ENCODE data around the gene LSG1. TPM values are rescaled to one million over a fixed set of nuclear protein-coding genes. Genes with fewer than 3 reads are reported as not detected.

The LSG1 gene
- 10 to 100 TPM; 27.0 to 45.9 (median 31.5) TPM for total RNA-seq
- polyA plus RNA-seq, result 10 to 100 TPM; 26.8 to 46.6 TPM
- long read RNA-seq, donor 1, transcript LSG1-201 (14 exons, 3,572 nt), result major isoform, 70 of 372 reads
- long read RNA-seq, donor 1, partial matches to known transcripts, result 263 of 372 reads
- long read RNA-seq, donor 1, other reads (novel, unspliced or antisense), result 39 of 372 reads
- long read RNA-seq, donor 2, transcript LSG1-201 (14 exons, 3,572 nt), result major isoform, 9 of 9 reads
- long read RNA-seq, donor 2, partial matches to known transcripts, result 0 of 9 reads
- long read RNA-seq, donor 2, other reads (novel, unspliced or antisense), result 0 of 9 reads
- long read RNA-seq, donor 3, transcript LSG1-201 (14 exons, 3,572 nt), result major isoform, 54 of 59 reads
- long read RNA-seq, donor 3, partial matches to known transcripts, result 0 of 59 reads
- long read RNA-seq, donor 3, other reads (novel, unspliced or antisense), result 5 of 59 reads

- peak within 1 kb of the TSS; percentile 92 for H3K4me3 ChIP-seq
- no peaks in the 10 kb centered on the region for H3K36me3 ChIP-seq
- no peaks in the 10 kb centered on the region for H3K27me3 ChIP-seq
- TF ChIP-seq CTCF (IDR thresholded peaks at IDR 0.05), result peak in 1 of 3 donors; percentile 27
- TF ChIP-seq POLR2A (IDR thresholded peaks at IDR 0.05), result peak; percentile 47
- TF ChIP-seq EP300 (IDR thresholded peaks at IDR 0.05), result no peak
- WGBS, 3 donors, result 0 to 1% (median 0%) methylated on average over 57 of the region's 57 CpGs
- peak; percentile 87 to 93 (median 91) for DNase-seq
- intact Hi-C loops (cut with DNase I), result no loop called here
- H3K4me1 ChIP-seq (ENCODE audit: insufficient read depth), result peaks cover 4% of the 10 kb centered on the region
- no peaks in the 10 kb centered on the region for H3K9me3 ChIP-seq
- peak within 1 kb of the TSS; percentile 54 to 86 for H3K27ac ChIP-seq
Observed at GRCh38 chr3:194671900-194672808, at the start of gene LSG1. TSS of gene LSG1 (minus strand) at chr3:194672191. CDS start at chr3:194672162, 29 bp downstream.

- no peak for DNase-seq
- Histone ChIP-seq H3K4me3 (no peak overlapping the region), H3K27me3 (no peaks in the 10 kb centered on the region), H3K36me3 (no peaks in the 10 kb centered on the region), H3K27ac (no peak overlapping the region), H3K4me1 (ENCODE audit: insufficient read depth) (no peaks in the 10 kb centered on the region), H3K9me3 (no peaks in the 10 kb centered on the region)
- no peak for TF ChIP-seq POLR2A (IDR thresholded peaks at IDR 0.05)
- TF ChIP-seq EP300 (IDR thresholded peaks at IDR 0.05), result no peak
- no peak for TF ChIP-seq CTCF (IDR thresholded peaks at IDR 0.05)
- intact Hi-C loops (cut with DNase I), result no loop called here
- WGBS, 3 donors, result 79 to 90% (median 82%) methylated on average over 6 of the region's 6 CpGs
Observed at GRCh38 chr3:194720048-194720447, 48.1 kb upstream of the LSG1 start.

GRCh38 chr3:194718079-194718478, 46.1 kb upstream of the LSG1 start:
- no peak for DNase-seq
- Histone ChIP-seq H3K9me3 (no peaks in the 10 kb centered on the region), H3K4me3 (no peak overlapping the region), H3K27ac (no peak overlapping the region), H3K4me1 (ENCODE audit: insufficient read depth) (no peaks in the 10 kb centered on the region), H3K27me3 (no peaks in the 10 kb centered on the region), H3K36me3 (no peaks in the 10 kb centered on the region)
- TF ChIP-seq CTCF (IDR thresholded peaks at IDR 0.05) (no peak), EP300 (IDR thresholded peaks at IDR 0.05) (no peak), POLR2A (IDR thresholded peaks at IDR 0.05) (no peak)
- 77 to 87% (median 79%) methylated on average over 2 of the region's 2 CpGs for WGBS, 3 donors
- intact Hi-C loops (cut with DNase I), result no loop called here

- 83 to 86% (median 84%) methylated on average over 8 of the region's 8 CpGs for WGBS, 3 donors
Observed at GRCh38 chr3:194715022-194715800, 43.2 kb upstream of the LSG1 start.

More at GRCh38 chr3:194715022-194715800, 43.2 kb upstream of the LSG1 start:
- intact Hi-C loops (cut with DNase I), result no loop called here
- Histone ChIP-seq H3K27me3 (no peaks in the 10 kb centered on the region), H3K36me3 (no peaks in the 10 kb centered on the region), H3K4me1 (ENCODE audit: insufficient read depth) (no peaks in the 10 kb centered on the region), H3K27ac (no peak overlapping the region), H3K4me3 (no peak overlapping the region), H3K9me3 (no peaks in the 10 kb centered on the region)
- DNase-seq, result no peak
- no peak for TF ChIP-seq EP300 (IDR thresholded peaks at IDR 0.05)
- no peak for TF ChIP-seq POLR2A (IDR thresholded peaks at IDR 0.05)
- no peak for TF ChIP-seq CTCF (IDR thresholded peaks at IDR 0.05)
